ENCODE measurements around the gene TTC39B.

The TTC39B gene

GRCh38 chr9:15246708-15247107 lies 60.3 kb downstream of the TTC39B start:
- no peak overlapping the region for H3K4me3 ChIP-seq (ENCODE audit: low read depth, low read length)
- no peak for TF ChIP-seq CTCF (IDR thresholded peaks at IDR 0.05; ENCODE audit: low read depth, low read length)
- H3K4me1 ChIP-seq = no peaks in the 10 kb centered on the region
- no peaks in the 10 kb centered on the region for H3K9me3 ChIP-seq
- H3K27me3 ChIP-seq = no peaks in the 10 kb centered on the region
- DNase-seq = no peak
- H3K36me3 ChIP-seq = no peaks in the 10 kb centered on the region

GRCh38 chr9:15246243-15246642 lies 60.8 kb downstream of the TTC39B start:
- TF ChIP-seq CTCF (IDR thresholded peaks at IDR 0.05; ENCODE audit: low read depth, low read length) = no peak
- Histone ChIP-seq H3K27me3 (no peaks in the 10 kb centered on the region), H3K4me3 (ENCODE audit: low read depth, low read length) (no peak overlapping the region), H3K4me1 (no peaks in the 10 kb centered on the region), H3K36me3 (no peaks in the 10 kb centered on the region), H3K9me3 (no peaks in the 10 kb centered on the region)
- DNase-seq = no peak

- no peak for TF ChIP-seq CTCF (IDR thresholded peaks at IDR 0.05; ENCODE audit: low read depth, low read length)
- no peaks in the 10 kb centered on the region for H3K9me3 ChIP-seq
- DNase-seq = no peak
Measured at GRCh38 chr9:15244001-15244441, 63.0 kb downstream of the TTC39B start.

GRCh38 chr9:15243081-15243480 lies 63.9 kb downstream of the TTC39B start:
- H3K36me3 ChIP-seq = no peaks in the 10 kb centered on the region
- H3K4me3 ChIP-seq (ENCODE audit: low read depth, low read length) = no peak overlapping the region
- no peaks in the 10 kb centered on the region for H3K9me3 ChIP-seq
- no peaks in the 10 kb centered on the region for H3K4me1 ChIP-seq
- TF ChIP-seq CTCF (IDR thresholded peaks at IDR 0.05; ENCODE audit: low read depth, low read length) = no peak
- DNase-seq = no peak
- no peaks in the 10 kb centered on the region for H3K27me3 ChIP-seq

More at GRCh38 chr9:15244001-15244441, 63.0 kb downstream of the TTC39B start:
- no peak overlapping the region for H3K4me3 ChIP-seq (ENCODE audit: low read depth, low read length)
- H3K36me3 ChIP-seq = no peaks in the 10 kb centered on the region
- H3K27me3 ChIP-seq = no peaks in the 10 kb centered on the region
- H3K4me1 ChIP-seq = no peaks in the 10 kb centered on the region

GRCh38 chr9:15240927-15241326 lies 66.1 kb downstream of the TTC39B start:
- no peaks in the 10 kb centered on the region for H3K4me1 ChIP-seq
- DNase-seq = no peak
- H3K27me3 ChIP-seq = no peaks in the 10 kb centered on the region
- H3K36me3 ChIP-seq = no peaks in the 10 kb centered on the region
- H3K4me3 ChIP-seq (ENCODE audit: low read depth, low read length) = no peak overlapping the region
- TF ChIP-seq CTCF (IDR thresholded peaks at IDR 0.05; ENCODE audit: low read depth, low read length) = no peak
- no peaks in the 10 kb centered on the region for H3K9me3 ChIP-seq

GRCh38 chr9:15239816-15240215 lies 67.2 kb downstream of the TTC39B start:
- no peak overlapping the region for H3K4me3 ChIP-seq (ENCODE audit: low read depth, low read length)
- H3K27me3 ChIP-seq = no peaks in the 10 kb centered on the region
- H3K36me3 ChIP-seq = no peaks in the 10 kb centered on the region
- no peak for TF ChIP-seq CTCF (IDR thresholded peaks at IDR 0.05; ENCODE audit: low read depth, low read length)
- H3K9me3 ChIP-seq = no peaks in the 10 kb centered on the region
- no peak for DNase-seq
- no peaks in the 10 kb centered on the region for H3K4me1 ChIP-seq

All from BE2C (cell line).